Prostate gland (tissue), 2 donors: ENCODE measurements around the gene VWA8.

ENCODE experiments used
- CTCF ChIP-seq, 4 experiments: fragments of 200-600 bp in 2 of 4; fragments of 450-650 bp in 2 of 4; sonication (generic) in 2 of 4; IDR thresholded peaks; 1 replicate in 3 of 4; 2 replicates in 1 of 4; pipeline ENCODE4 v1.5.1; 2016 to 2019; ENCODE audit warnings: antibody characterized with exemption in 4 of 4, mild to moderate bottlenecking in 2 of 4, moderate library complexity in 2 of 4
- POLR2A ChIP-seq: fragments of 450-650 bp; IDR thresholded peaks from one replicate; pipeline ENCODE4 v1.6.1; 2016; ENCODE audit warnings: antibody characterized with exemption, mild to moderate bottlenecking
- POLR2AphosphoS5 ChIP-seq: sonication (generic); formaldehyde crosslinking; IDR thresholded peaks from one replicate; pipeline ENCODE4 v1.6.1; 2017; ENCODE audit warnings: antibody characterized with exemption

GRCh38 chr13:41833831-41834230 lies 127.1 kb downstream of the VWA8 start:
- TF ChIP-seq POLR2A, result no peak
- no peak for TF ChIP-seq CTCF (IDR thresholded peaks at IDR 0.05)
- TF ChIP-seq POLR2AphosphoS5, result no peak
